Caco-2 (cell line): Measurements from ENCODE around the gene LYRM1. TPM values are rescaled to one million over a fixed set of nuclear protein-coding genes. Genes with fewer than 3 reads are reported as not detected.

ENCODE experiments used
- BruUV-seq: library from RNA; stranded (reverse); fragments of 400-500 nt; replicated peaks from 2 replicates; lab custom pipeline; 2021; lab: Mats Ljungman, UMichigan
- CTCF ChIA-PET: fragments of 300-600 bp; sonication (Branson Sonifier 250); formaldehyde crosslinking; loops from one replicate; lab custom pipeline; 2022; ENCODE audit warnings: antibody characterized with exemption; lab: Charles Lee
- POLR2A ChIA-PET: fragments of 300-600 bp; sonication (Branson Sonifier 250); formaldehyde crosslinking; loops from one replicate; lab custom pipeline; 2022; ENCODE audit warnings: antibody characterized with exemption; lab: Charles Lee
- DNase-seq, 2 experiments: peaks; one replicate each; pipeline versions ENCODE4 v3.0.0 to v3.0.0-alpha.2; 2020 to 2022
- H3K27me3 ChIP-seq: replicated peaks from 2 replicates; pipeline ENCODE4 v1.6.0; 2011; ENCODE audit warnings: low read length; ENCODE audit not compliant: control insufficient read depth, insufficient read depth
- H3K36me3 ChIP-seq: 2 replicates; pipeline ENCODE4 v1.5.1; 2011; ENCODE audit warnings: low read length; ENCODE audit not compliant: control insufficient read depth, insufficient read depth
- H3K4me1 ChIP-seq: fragments of 250-450 bp; sonication (Bioruptor Pico); 2 replicates; pipeline ENCODE4 v1.5.1; 2020; ENCODE audit warnings: mild to moderate bottlenecking
- H3K4me3 ChIP-seq: 2 replicates; pipeline ENCODE4 v1.5.1; 2011; ENCODE audit warnings: low read depth, mild to moderate bottlenecking, control low read depth, low read length
- H3K9me3 ChIP-seq: fragments of 250-450 bp; sonication (Bioruptor Pico); 2 replicates; pipeline ENCODE4 v1.5.1; 2020; ENCODE audit warnings: mild to moderate bottlenecking, moderate library complexity
- H3K27ac Mint-ChIP-seq: one replicate; pipeline ENCODE4 v1.8.0; 2022; ENCODE audit warnings: mixed read lengths; ENCODE audit not compliant: unreplicated experiment
- H3K27me3 Mint-ChIP-seq: one replicate; pipeline ENCODE4 v1.8.0; 2022; ENCODE audit warnings: mixed read lengths; ENCODE audit not compliant: insufficient read depth, unreplicated experiment
- H3K36me3 Mint-ChIP-seq: one replicate; pipeline ENCODE4 v1.8.0; 2022; ENCODE audit warnings: mild to moderate bottlenecking, mixed read lengths; ENCODE audit not compliant: insufficient read depth, unreplicated experiment
- H3K4me1 Mint-ChIP-seq: one replicate; pipeline ENCODE4 v1.8.0; 2022; ENCODE audit warnings: low read depth, mixed read lengths; ENCODE audit not compliant: unreplicated experiment
- H3K4me3 Mint-ChIP-seq: one replicate; pipeline ENCODE4 v1.8.0; 2022; ENCODE audit warnings: mild to moderate bottlenecking, moderate library complexity, mixed read lengths; ENCODE audit not compliant: unreplicated experiment
- H3K9me3 Mint-ChIP-seq: one replicate; pipeline ENCODE4 v1.8.0; 2022; ENCODE audit warnings: mixed read lengths; ENCODE audit not compliant: unreplicated experiment
- CTCF ChIP-seq, 2 experiments: fragments of 200-600 bp in 1 of 2; IDR thresholded peaks; 1 replicate in 1 of 2; 2 replicates in 1 of 2; pipeline versions ENCODE4 v1.5.1 to v1.8.0; 2011 to 2022; ENCODE audit warnings: antibody characterized with exemption in 1 of 2, control low read depth in 1 of 2, inconsistent platforms in 1 of 2, low read depth in 1 of 2, low read length in 1 of 2, mild to moderate bottlenecking in 1 of 2, moderate library complexity in 1 of 2; ENCODE audit not compliant: insufficient read depth in 1 of 2, severe bottlenecking in 1 of 2, unreplicated experiment in 1 of 2
- intact Hi-C: fragments of 100-400 bp; cut with micrococcal nuclease; formaldehyde crosslinking; loops from one replicate; pipeline ENCODE4 v1.10.0; 2022; ENCODE audit not compliant: unreplicated experiment
- total RNA-seq: library from RNA; stranded (reverse); gene quantifications from 2 replicates; pipeline ENCODE4 v1.2.3, GENCODE V29; 2022

LYRM1 gene
- total RNA-seq, 1 experiment from 2014 or later = 46.1 TPM

GRCh38 chr16:20854963-20855362 lies 45.6 kb upstream of the LYRM1 start:
- no peaks in the 10 kb centered on the region for H3K27me3 Mint-ChIP-seq
- Histone ChIP-seq H3K4me3 (no peak overlapping the region), H3K9me3 (no peaks in the 10 kb centered on the region), H3K4me1 (peaks cover 43% of the 10 kb centered on the region), H3K36me3 (peaks cover 2% of the 10 kb centered on the region; the same call in 1 of the 2 replicates), H3K27me3 (no peaks in the 10 kb centered on the region)
- peaks cover 37% of the 10 kb centered on the region for H3K36me3 Mint-ChIP-seq
- no peaks in the 10 kb centered on the region for H3K9me3 Mint-ChIP-seq
- POLR2A ChIA-PET = no interaction called here
- no peak for TF ChIP-seq CTCF (IDR thresholded peaks at IDR 0.05; ENCODE audit: insufficient read depth in 1 of 2, low read depth in 1 of 2, low read length in 1 of 2, severe bottlenecking in 1 of 2, unreplicated experiment in 1 of 2)
- peaks cover 14% of the 10 kb centered on the region for H3K4me1 Mint-ChIP-seq
- no peak overlapping the region for H3K27ac Mint-ChIP-seq
- DNase-seq = no peak
- no TSS peak for BruUV-seq
- H3K4me3 Mint-ChIP-seq = no peak overlapping the region
- intact Hi-C loops = loop anchor here (5.0 kb wide), 5 partner anchors 82 to 447 kb away; partner anchors contain the start of gene LDAF1
- CTCF ChIA-PET = no interaction called here

GRCh38 chr16:20857281-20857680 lies 43.3 kb upstream of the LYRM1 start:
- Mint-ChIP-seq H3K27ac (no peak overlapping the region), H3K9me3 (no peaks in the 10 kb centered on the region)

GRCh38 chr16:20859229-20859628 lies 41.3 kb upstream of the LYRM1 start:
- H3K4me1 ChIP-seq = peaks cover 10% of the 10 kb centered on the region
- H3K4me3 Mint-ChIP-seq = no peak overlapping the region
- H3K4me1 Mint-ChIP-seq = no peaks in the 10 kb centered on the region
- peaks cover 2% of the 10 kb centered on the region; the same call in 1 of the 2 replicates for H3K36me3 ChIP-seq
- no peaks in the 10 kb centered on the region for H3K9me3 ChIP-seq
- H3K4me3 ChIP-seq = no peak overlapping the region
- ChIA-PET CTCF (no interaction called here), POLR2A (no interaction called here)
- H3K27me3 ChIP-seq = no peaks in the 10 kb centered on the region
- H3K36me3 Mint-ChIP-seq = peaks cover 56% of the 10 kb centered on the region
- H3K27me3 Mint-ChIP-seq = no peaks in the 10 kb centered on the region
- DNase-seq = no peak
- TF ChIP-seq CTCF (IDR thresholded peaks at IDR 0.05; ENCODE audit: insufficient read depth in 1 of 2, low read depth in 1 of 2, low read length in 1 of 2, severe bottlenecking in 1 of 2, unreplicated experiment in 1 of 2) = no peak
- intact Hi-C loops = no loop called here
- BruUV-seq = no TSS peak
- no peak overlapping the region for H3K27ac Mint-ChIP-seq
- H3K9me3 Mint-ChIP-seq = no peaks in the 10 kb centered on the region

More at GRCh38 chr16:20857281-20857680, 43.3 kb upstream of the LYRM1 start:
- peaks cover 27% of the 10 kb centered on the region for H3K4me1 ChIP-seq
- no peaks in the 10 kb centered on the region for H3K27me3 ChIP-seq
- H3K4me1 Mint-ChIP-seq = peaks cover 14% of the 10 kb centered on the region
- H3K36me3 Mint-ChIP-seq = peaks cover 51% of the 10 kb centered on the region
- no peak for TF ChIP-seq CTCF (IDR thresholded peaks at IDR 0.05; ENCODE audit: insufficient read depth in 1 of 2, low read depth in 1 of 2, low read length in 1 of 2, severe bottlenecking in 1 of 2, unreplicated experiment in 1 of 2)
- H3K4me3 Mint-ChIP-seq = no peak overlapping the region
- DNase-seq = no peak
- CTCF ChIA-PET = no interaction called here
- H3K9me3 ChIP-seq = no peaks in the 10 kb centered on the region
- H3K27me3 Mint-ChIP-seq = no peaks in the 10 kb centered on the region
- no peak overlapping the region for H3K4me3 ChIP-seq
- peaks cover 2% of the 10 kb centered on the region; the same call in 1 of the 2 replicates for H3K36me3 ChIP-seq
- intact Hi-C loops = no loop called here
- no TSS peak for BruUV-seq
- POLR2A ChIA-PET = no interaction called here
